ENCODE data around the gene HEMK1.

GRCh38 chr3:50520849-50521248, 48.5 kb upstream of the HEMK1 start:
- TF ChIP-seq ZNF274 (IDR thresholded peaks at IDR 0.05; ENCODE audit: borderline replicate concordance, extremely low read depth, low read length): no peak
- TF ChIP-seq CTCF (IDR thresholded peaks at IDR 0.05; ENCODE audit: control extremely low read depth in 1 of 3, insufficient read depth in 1 of 3, low read depth in 1 of 3, low read length in 3 of 3): no peak
- TF ChIP-seq EZH2 (IDR thresholded peaks at IDR 0.05; ENCODE audit: low read depth, low read length, severe bottlenecking): no peak
- TF ChIP-seq TEAD4 (IDR thresholded peaks at IDR 0.05; ENCODE audit: low read depth, low read length): no peak
- TF ChIP-seq POLR2A (IDR thresholded peaks at IDR 0.05; ENCODE audit: control extremely low read depth in 1 of 2, low read depth in 2 of 2, low read length in 2 of 2): no peak
- TF ChIP-seq USF2 (IDR thresholded peaks at IDR 0.05; ENCODE audit: low read length): no peak
- no peak for TF ChIP-seq TAF1 (IDR thresholded peaks at IDR 0.05; ENCODE audit: low read depth, low read length)
- TF ChIP-seq YY1 (IDR thresholded peaks at IDR 0.05; ENCODE audit: low read depth, low read length): no peak
- no peak for TF ChIP-seq RXRA (IDR thresholded peaks at IDR 0.05; ENCODE audit: insufficient read depth, low read depth, low read length)
- no peak for TF ChIP-seq SRF (IDR thresholded peaks at IDR 0.05; ENCODE audit: low read depth, low read length)
- no peak for TF ChIP-seq CHD7 (IDR thresholded peaks at IDR 0.05; ENCODE audit: insufficient replicate concordance, low read length)
